ENCODE measurements around the gene MED17. TPM values are rescaled to one million over a fixed set of nuclear protein-coding genes. Genes with fewer than 3 reads are reported as not detected.

The MED17 gene
- total RNA-seq, 4 donors from 2014 or later = 18.9 to 27.8 (median 22.3) TPM

DNA sequence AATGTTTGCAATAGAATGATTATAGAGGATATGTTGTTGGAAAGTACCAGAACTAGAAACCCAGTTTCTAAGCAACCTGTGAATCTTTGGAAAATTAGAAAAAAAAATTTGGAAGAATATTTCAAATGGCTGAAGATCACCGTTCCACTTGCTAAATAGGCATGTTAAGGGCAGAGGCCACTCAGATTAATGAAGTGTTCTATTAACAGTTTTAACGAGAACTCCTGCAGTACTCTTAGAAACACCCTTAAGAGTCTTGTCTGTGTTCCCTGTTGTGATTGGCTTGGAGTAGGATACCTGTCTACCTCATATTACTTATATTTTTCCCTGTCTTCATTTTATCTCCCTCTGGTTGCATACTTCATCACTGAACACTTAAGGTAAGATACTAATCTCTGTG, 38.0 kb upstream of the MED17 start:
- H3K4me1 ChIP-seq = peaks cover 8 to 50% (median 27%) of the 10 kb centered on the region in 4 donors
- no peak for DNase-seq (ENCODE audit: extremely low spot score)
- intact Hi-C loops (cut with DNase I) = no loop called here
- no peaks in the 10 kb centered on the region for H3K27me3 ChIP-seq
- TF ChIP-seq, protein P1, sequence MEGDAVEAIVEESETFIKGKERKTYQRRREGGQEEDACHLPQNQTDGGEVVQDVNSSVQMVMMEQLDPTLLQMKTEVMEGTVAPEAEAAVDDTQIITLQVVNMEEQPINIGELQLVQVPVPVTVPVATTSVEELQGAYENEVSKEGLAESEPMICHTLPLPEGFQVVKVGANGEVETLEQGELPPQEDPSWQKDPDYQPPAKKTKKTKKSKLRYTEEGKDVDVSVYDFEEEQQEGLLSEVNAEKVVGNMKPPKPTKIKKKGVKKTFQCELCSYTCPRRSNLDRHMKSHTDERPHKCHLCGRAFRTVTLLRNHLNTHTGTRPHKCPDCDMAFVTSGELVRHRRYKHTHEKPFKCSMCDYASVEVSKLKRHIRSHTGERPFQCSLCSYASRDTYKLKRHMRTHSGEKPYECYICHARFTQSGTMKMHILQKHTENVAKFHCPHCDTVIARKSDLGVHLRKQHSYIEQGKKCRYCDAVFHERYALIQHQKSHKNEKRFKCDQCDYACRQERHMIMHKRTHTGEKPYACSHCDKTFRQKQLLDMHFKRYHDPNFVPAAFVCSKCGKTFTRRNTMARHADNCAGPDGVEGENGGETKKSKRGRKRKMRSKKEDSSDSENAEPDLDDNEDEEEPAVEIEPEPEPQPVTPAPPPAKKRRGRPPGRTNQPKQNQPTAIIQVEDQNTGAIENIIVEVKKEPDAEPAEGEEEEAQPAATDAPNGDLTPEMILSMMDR (IDR thresholded peaks at IDR 0.05) = no peak
- TF ChIP-seq POLR2A (IDR thresholded peaks at IDR 0.05; ENCODE audit: low read depth) (no peak), EP300 (IDR thresholded peaks at IDR 0.05) (no peak), POLR2AphosphoS5 (IDR thresholded peaks at IDR 0.05) (no peak)
- 83% methylated on average over 2 of the region's 2 CpGs for WGBS
- peaks cover 6 to 11% (median 7%) of the 10 kb centered on the region in 4 donors for H3K36me3 ChIP-seq
- no peak overlapping the region for H3K27ac ChIP-seq (replicated peaks in 1 of 4)
- no peak overlapping the region for H3K4me3 ChIP-seq
- H3K9me3 ChIP-seq = no peaks in the 10 kb centered on the region

DNA sequence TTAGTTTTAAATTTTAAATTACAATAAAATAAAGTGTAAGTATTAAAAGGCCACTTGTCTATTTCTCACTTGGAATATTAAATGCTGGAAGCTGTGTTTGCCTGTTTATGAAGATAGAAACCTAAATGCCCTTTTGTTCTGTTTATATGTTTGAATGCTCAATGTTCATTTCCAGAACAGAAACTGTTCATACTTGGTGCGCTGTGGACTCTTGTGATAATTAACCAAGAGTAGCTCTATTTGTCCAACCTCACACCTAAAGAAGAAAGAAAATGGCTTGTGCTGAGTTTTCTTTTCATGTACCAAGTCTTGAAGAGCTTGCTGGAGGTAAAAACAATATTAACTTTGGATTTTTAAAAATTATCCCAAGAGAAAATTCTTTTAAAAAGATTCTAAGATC, 37.0 kb upstream of the MED17 start:
- no peak overlapping the region for H3K4me3 ChIP-seq
- no peaks in the 10 kb centered on the region for H3K27me3 ChIP-seq
- intact Hi-C loops (cut with DNase I) = no loop called here
- peaks cover 8 to 48% (median 25%) of the 10 kb centered on the region in 4 donors for H3K4me1 ChIP-seq
- H3K36me3 ChIP-seq = peaks cover 6 to 11% (median 7%) of the 10 kb centered on the region in 4 donors
- WGBS = 92% methylated on average over 1 of the region's 1 CpG
- DNase-seq (ENCODE audit: extremely low spot score) = no peak
- TF ChIP-seq POLR2A (IDR thresholded peaks at IDR 0.05; ENCODE audit: low read depth) = no peak
- TF ChIP-seq, protein P1 (IDR thresholded peaks at IDR 0.05) = no peak
- no peak for TF ChIP-seq EP300 (IDR thresholded peaks at IDR 0.05)
- TF ChIP-seq POLR2AphosphoS5 (IDR thresholded peaks at IDR 0.05) = no peak
- no peaks in the 10 kb centered on the region for H3K9me3 ChIP-seq
- no peak overlapping the region for H3K27ac ChIP-seq (replicated peaks in 1 of 4)

DNA sequence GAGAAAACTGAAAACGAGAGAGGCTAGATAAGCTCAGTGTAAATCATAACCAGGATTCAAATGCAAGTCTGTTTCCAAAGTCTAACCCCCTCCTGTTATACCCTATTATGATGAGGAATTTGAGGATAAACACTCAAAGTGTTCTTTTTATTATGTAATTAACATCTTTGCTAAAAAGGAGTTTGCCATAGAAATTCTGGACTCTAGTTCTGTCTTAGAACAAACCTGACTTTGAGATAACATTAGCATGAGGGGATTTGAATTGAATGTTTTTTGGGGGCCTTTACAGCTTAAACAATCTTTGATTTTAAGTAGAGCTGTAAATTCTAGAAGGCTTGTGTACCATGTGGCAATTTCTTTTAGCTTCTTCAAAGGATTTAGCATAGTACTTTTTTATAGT, 33.1 kb upstream of the MED17 start:
- H3K9me3 ChIP-seq = no peaks in the 10 kb centered on the region
- peaks cover 13 to 38% (median 29%) of the 10 kb centered on the region in 4 donors for H3K36me3 ChIP-seq
- no peak overlapping the region for H3K27ac ChIP-seq (replicated peaks in 1 of 4)
- 83% methylated on average over 1 of the region's 1 CpG for WGBS
- no peaks in the 10 kb centered on the region for H3K27me3 ChIP-seq
- no peak overlapping the region for H3K4me3 ChIP-seq
- intact Hi-C loops (cut with DNase I) = no loop called here
- DNase-seq (ENCODE audit: extremely low spot score) = no peak
- TF ChIP-seq, protein P1 (IDR thresholded peaks at IDR 0.05) = no peak
- TF ChIP-seq EP300 (IDR thresholded peaks at IDR 0.05) = no peak
- TF ChIP-seq POLR2AphosphoS5 (IDR thresholded peaks at IDR 0.05) = no peak
- no peak for TF ChIP-seq POLR2A (IDR thresholded peaks at IDR 0.05; ENCODE audit: low read depth)
- peaks cover 0 to 10% (median 4%) of the 10 kb centered on the region in 4 donors for H3K4me1 ChIP-seq

DNA sequence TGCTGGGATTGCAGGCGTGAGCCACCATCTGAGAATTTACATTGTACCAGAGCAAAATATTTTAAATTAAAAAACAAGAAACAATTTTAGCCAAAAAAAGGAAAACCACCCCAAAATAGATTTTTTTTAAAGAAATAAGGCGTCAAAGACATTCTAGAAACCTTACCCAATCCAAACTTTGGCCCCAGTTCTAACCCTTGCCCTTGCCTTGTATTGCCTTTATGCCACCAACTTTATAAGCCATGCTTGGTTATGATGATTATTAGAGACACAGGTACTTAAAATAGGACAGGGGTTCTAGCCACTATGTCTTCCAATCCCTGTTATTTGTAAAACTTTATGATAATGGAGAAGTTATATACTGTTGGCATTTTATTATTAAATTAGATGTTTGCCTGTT, 30.8 kb upstream of the MED17 start:
- no peak overlapping the region for H3K27ac ChIP-seq (replicated peaks in 1 of 4)
- no peak overlapping the region for H3K4me3 ChIP-seq
- H3K36me3 ChIP-seq = peaks cover 28 to 60% (median 49%) of the 10 kb centered on the region in 4 donors
- H3K27me3 ChIP-seq = no peaks in the 10 kb centered on the region
- intact Hi-C loops (cut with DNase I) = no loop called here
- no peaks in the 10 kb centered on the region for H3K4me1 ChIP-seq
- DNase-seq (ENCODE audit: extremely low spot score) = no peak
- no peak for TF ChIP-seq EP300 (IDR thresholded peaks at IDR 0.05)
- no peak for TF ChIP-seq POLR2A (IDR thresholded peaks at IDR 0.05; ENCODE audit: low read depth)
- no peak for TF ChIP-seq POLR2AphosphoS5 (IDR thresholded peaks at IDR 0.05)
- TF ChIP-seq, protein P1 (IDR thresholded peaks at IDR 0.05) = no peak
- no peaks in the 10 kb centered on the region for H3K9me3 ChIP-seq
- WGBS = 100% methylated on average over 2 of the region's 2 CpGs

DNA sequence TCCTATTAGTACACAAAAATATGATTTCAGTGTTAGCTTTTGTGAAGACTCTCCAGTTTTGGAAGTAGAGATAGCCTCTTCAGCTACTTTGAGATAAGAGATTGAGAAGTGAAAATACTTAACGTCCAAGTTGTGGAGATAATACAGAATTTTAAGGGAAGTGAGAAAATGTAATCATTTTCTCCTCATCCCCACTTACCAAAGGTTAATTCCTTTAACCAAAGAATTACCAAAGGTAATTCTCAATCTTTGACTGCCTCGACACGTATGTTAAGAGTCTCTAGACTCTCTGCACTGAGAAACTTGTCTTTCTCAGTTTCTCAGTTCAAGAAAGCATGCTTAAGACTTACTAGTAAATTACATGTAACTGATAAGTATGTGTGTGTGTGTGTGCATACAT, 27.3 kb upstream of the MED17 start:
- no peak for TF ChIP-seq POLR2A (IDR thresholded peaks at IDR 0.05; ENCODE audit: low read depth)
- TF ChIP-seq, protein P1 (IDR thresholded peaks at IDR 0.05) = no peak
- no peak for TF ChIP-seq POLR2AphosphoS5 (IDR thresholded peaks at IDR 0.05)
- TF ChIP-seq EP300 (IDR thresholded peaks at IDR 0.05) = no peak
- intact Hi-C loops (cut with DNase I) = no loop called here
- H3K4me1 ChIP-seq = no peaks in the 10 kb centered on the region

More for the DNA sequence above, 27.3 kb upstream of the MED17 start:
- Histone ChIP-seq H3K4me3 (no peak overlapping the region), H3K27me3 (no peaks in the 10 kb centered on the region), H3K27ac (replicated peaks in 1 of 4) (no peak overlapping the region), H3K36me3 (peaks cover 55 to 95% (median 82%) of the 10 kb centered on the region in 4 donors), H3K9me3 (no peaks in the 10 kb centered on the region)
- no peak for DNase-seq (ENCODE audit: extremely low spot score)
- WGBS = 82% methylated on average over 3 of the region's 3 CpGs
